ENCODE results near the gene FLNC. TPM values are rescaled to one million over a fixed set of nuclear protein-coding genes. Genes with fewer than 3 reads are reported as not detected.

FLNC gene
- total and polyA plus RNA-seq, 9 of the 15 experiments (the other 6 are each of a cell fraction or from before 2014, with no cell fraction given) = 0.90 to 155 (median 28.8) TPM

GRCh38 chr7:128827248-128827958 lies 2.8 kb upstream of the FLNC start (continued):
- TF ChIP-seq, protein P1, sequence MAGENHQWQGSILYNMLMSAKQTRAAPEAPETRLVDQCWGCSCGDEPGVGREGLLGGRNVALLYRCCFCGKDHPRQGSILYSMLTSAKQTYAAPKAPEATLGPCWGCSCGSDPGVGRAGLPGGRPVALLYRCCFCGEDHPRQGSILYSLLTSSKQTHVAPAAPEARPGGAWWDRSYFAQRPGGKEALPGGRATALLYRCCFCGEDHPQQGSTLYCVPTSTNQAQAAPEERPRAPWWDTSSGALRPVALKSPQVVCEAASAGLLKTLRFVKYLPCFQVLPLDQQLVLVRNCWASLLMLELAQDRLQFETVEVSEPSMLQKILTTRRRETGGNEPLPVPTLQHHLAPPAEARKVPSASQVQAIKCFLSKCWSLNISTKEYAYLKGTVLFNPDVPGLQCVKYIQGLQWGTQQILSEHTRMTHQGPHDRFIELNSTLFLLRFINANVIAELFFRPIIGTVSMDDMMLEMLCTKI (IDR thresholded peaks at IDR 0.05; ENCODE audit: partially characterized antibody) = no peak
- no peak for TF ChIP-seq RFX1 (IDR thresholded peaks at IDR 0.05)
- TF ChIP-seq, protein P2, sequence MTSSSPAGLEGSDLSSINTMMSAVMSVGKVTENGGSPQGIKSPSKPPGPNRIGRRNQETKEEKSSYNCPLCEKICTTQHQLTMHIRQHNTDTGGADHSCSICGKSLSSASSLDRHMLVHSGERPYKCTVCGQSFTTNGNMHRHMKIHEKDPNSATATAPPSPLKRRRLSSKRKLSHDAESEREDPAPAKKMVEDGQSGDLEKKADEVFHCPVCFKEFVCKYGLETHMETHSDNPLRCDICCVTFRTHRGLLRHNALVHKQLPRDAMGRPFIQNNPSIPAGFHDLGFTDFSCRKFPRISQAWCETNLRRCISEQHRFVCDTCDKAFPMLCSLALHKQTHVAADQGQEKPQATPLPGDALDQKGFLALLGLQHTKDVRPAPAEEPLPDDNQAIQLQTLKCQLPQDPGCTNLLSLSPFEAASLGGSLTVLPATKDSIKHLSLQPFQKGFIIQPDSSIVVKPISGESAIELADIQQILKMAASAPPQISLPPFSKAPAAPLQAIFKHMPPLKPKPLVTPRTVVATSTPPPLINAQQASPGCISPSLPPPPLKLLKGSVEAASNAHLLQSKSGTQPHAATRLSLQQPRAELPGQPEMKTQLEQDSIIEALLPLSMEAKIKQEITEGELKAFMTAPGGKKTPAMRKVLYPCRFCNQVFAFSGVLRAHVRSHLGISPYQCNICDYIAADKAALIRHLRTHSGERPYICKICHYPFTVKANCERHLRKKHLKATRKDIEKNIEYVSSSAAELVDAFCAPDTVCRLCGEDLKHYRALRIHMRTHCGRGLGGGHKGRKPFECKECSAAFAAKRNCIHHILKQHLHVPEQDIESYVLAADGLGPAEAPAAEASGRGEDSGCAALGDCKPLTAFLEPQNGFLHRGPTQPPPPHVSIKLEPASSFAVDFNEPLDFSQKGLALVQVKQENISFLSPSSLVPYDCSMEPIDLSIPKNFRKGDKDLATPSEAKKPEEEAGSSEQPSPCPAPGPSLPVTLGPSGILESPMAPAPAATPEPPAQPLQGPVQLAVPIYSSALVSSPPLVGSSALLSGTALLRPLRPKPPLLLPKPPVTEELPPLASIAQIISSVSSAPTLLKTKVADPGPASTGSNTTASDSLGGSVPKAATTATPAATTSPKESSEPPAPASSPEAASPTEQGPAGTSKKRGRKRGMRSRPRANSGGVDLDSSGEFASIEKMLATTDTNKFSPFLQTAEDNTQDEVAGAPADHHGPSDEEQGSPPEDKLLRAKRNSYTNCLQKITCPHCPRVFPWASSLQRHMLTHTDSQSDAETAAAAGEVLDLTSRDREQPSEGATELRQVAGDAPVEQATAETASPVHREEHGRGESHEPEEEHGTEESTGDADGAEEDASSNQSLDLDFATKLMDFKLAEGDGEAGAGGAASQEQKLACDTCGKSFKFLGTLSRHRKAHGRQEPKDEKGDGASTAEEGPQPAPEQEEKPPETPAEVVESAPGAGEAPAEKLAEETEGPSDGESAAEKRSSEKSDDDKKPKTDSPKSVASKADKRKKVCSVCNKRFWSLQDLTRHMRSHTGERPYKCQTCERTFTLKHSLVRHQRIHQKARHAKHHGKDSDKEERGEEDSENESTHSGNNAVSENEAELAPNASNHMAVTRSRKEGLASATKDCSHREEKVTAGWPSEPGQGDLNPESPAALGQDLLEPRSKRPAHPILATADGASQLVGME (CRISPR knock-in tag; IDR thresholded peaks at IDR 0.05) = no peak
- no peak for TF ChIP-seq ZNF133 (CRISPR knock-in tag; IDR thresholded peaks at IDR 0.05)
- peak; percentile 40 for TF ChIP-seq BRD9 (IDR thresholded peaks at IDR 0.05; ENCODE audit: low read depth, partially characterized antibody)
- TF ChIP-seq GABPB2 (CRISPR knock-in tag; conservative IDR thresholded peaks at IDR 0.05) = no peak; the same call in none of the 2 replicates
- TF ChIP-seq KDM4B (IDR thresholded peaks at IDR 0.05; ENCODE audit: borderline replicate concordance in 2 of 2, low read depth in 1 of 2) = no peak; a peak in 1 of 4 replicates
- TF ChIP-seq TEAD1 (CRISPR knock-in tag; IDR thresholded peaks at IDR 0.05) = 0 out of 4 replicates have a peak, but pooled peaks of 1 of the 2 experiments have one; percentile 18
- TF ChIP-seq, protein P3, sequence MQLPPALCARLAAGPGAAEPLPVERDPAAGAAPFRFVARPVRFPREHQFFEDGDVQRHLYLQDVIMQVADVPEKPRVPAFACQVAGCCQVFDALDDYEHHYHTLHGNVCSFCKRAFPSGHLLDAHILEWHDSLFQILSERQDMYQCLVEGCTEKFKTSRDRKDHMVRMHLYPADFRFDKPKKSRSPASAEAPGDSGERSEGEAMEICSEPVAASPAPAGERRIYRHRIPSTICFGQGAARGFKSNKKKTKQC (CRISPR knock-in tag; IDR thresholded peaks at IDR 0.05) = no peak
- no peak for TF ChIP-seq ARNT (IDR thresholded peaks at IDR 0.05)
- TF ChIP-seq TARDBP (IDR thresholded peaks at IDR 0.05) = peak; percentile 96
- TF ChIP-seq, protein P4, sequence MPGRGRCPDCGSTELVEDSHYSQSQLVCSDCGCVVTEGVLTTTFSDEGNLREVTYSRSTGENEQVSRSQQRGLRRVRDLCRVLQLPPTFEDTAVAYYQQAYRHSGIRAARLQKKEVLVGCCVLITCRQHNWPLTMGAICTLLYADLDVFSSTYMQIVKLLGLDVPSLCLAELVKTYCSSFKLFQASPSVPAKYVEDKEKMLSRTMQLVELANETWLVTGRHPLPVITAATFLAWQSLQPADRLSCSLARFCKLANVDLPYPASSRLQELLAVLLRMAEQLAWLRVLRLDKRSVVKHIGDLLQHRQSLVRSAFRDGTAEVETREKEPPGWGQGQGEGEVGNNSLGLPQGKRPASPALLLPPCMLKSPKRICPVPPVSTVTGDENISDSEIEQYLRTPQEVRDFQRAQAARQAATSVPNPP (IDR thresholded peaks at IDR 0.05; ENCODE audit: borderline replicate concordance, insufficient read depth, insufficient read length) = no peak
- TF ChIP-seq ZNF239 (CRISPR knock-in tag; IDR thresholded peaks at IDR 0.05) = no peak
- TF ChIP-seq, protein P5, sequence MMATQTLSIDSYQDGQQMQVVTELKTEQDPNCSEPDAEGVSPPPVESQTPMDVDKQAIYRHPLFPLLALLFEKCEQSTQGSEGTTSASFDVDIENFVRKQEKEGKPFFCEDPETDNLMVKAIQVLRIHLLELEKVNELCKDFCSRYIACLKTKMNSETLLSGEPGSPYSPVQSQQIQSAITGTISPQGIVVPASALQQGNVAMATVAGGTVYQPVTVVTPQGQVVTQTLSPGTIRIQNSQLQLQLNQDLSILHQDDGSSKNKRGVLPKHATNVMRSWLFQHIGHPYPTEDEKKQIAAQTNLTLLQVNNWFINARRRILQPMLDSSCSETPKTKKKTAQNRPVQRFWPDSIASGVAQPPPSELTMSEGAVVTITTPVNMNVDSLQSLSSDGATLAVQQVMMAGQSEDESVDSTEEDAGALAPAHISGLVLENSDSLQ (IDR thresholded peaks at IDR 0.05) = no peak
- no peak for TF ChIP-seq ZNF354B (CRISPR knock-in tag; IDR thresholded peaks at IDR 0.05)
- TF ChIP-seq ZNF507 (tag; conservative IDR thresholded peaks at IDR 0.05) = no peak
- no peak for TF ChIP-seq HNRNPUL1 (IDR thresholded peaks at IDR 0.05; ENCODE audit: low read length)
